PFSK-1 (cell line): ENCODE results near the gene ENTPD3.

Experiments used
- POLR2AphosphoS5 ChIP-seq: IDR thresholded peaks from 2 replicates; pipeline ENCODE4 v1.6.1; 2012; ENCODE audit warnings: low read depth, mild to moderate bottlenecking, control low read depth, low read length, moderate library complexity
- SIN3A ChIP-seq: IDR thresholded peaks from 2 replicates; pipeline ENCODE4 v1.6.1; 2012; ENCODE audit warnings: mild to moderate bottlenecking, low read length, moderate library complexity, borderline replicate concordance; ENCODE audit not compliant: insufficient read depth
- TAF1 ChIP-seq: IDR thresholded peaks from 2 replicates; pipeline ENCODE4 v1.6.1; 2012; ENCODE audit warnings: low read length, control low read depth, borderline replicate concordance; ENCODE audit not compliant: insufficient read depth

GRCh38 chr3:40437889-40438288 lies 50.9 kb downstream of the ENTPD3 start:
- TF ChIP-seq TAF1: no peak
- no peak for TF ChIP-seq SIN3A
- TF ChIP-seq POLR2AphosphoS5: no peak
